OCI-LY1 (cell line): ENCODE measurements around the gene PDE11A.

ENCODE experiments used
- H2AFZ ChIP-seq: fragments of 200-600 bp; sonication (generic), shearing (Covaris generic); 2 replicates; pipeline ENCODE4 v1.6.0; 2014; ENCODE audit warnings: antibody characterized with exemption, mild to moderate bottlenecking, low read length
- H3F3A ChIP-seq: fragments of 200-600 bp; sonication (generic), shearing (Covaris generic); 2 replicates; pipeline ENCODE4 v1.6.0; 2014; ENCODE audit warnings: mild to moderate bottlenecking, antibody characterized with exemption, low read length, moderate library complexity; ENCODE audit not compliant: insufficient read depth
- H3K27ac ChIP-seq: fragments of 200-600 bp; sonication (generic); 2 replicates; pipeline ENCODE4 v1.5.1; 2014; ENCODE audit warnings: low read length, mixed run types, mild to moderate bottlenecking, low read depth; ENCODE audit not compliant: poor library complexity, severe bottlenecking
- H3K27me3 ChIP-seq: fragments of 200-600 bp; sonication (generic); 2 replicates; pipeline ENCODE4 v1.6.0; 2014; ENCODE audit warnings: antibody characterized with exemption, mild to moderate bottlenecking, low read length, moderate library complexity; ENCODE audit not compliant: insufficient read depth
- H3K36me3 ChIP-seq: fragments of 200-600 bp; sonication (generic); 2 replicates; pipeline ENCODE4 v1.6.1; 2014; ENCODE audit warnings: mild to moderate bottlenecking, antibody characterized with exemption, low read length, moderate library complexity, mixed read lengths; ENCODE audit not compliant: insufficient read depth
- H3K4me1 ChIP-seq: fragments of 200-600 bp; sonication (generic); 2 replicates; pipeline ENCODE4 v1.5.1; 2014; ENCODE audit warnings: mild to moderate bottlenecking, low read length, moderate library complexity; ENCODE audit not compliant: insufficient read depth, severe bottlenecking
- H3K4me2 ChIP-seq: fragments of 200-600 bp; sonication (generic), shearing (Covaris generic); 2 replicates; pipeline ENCODE4 v1.6.1; 2014; ENCODE audit warnings: low read length
- H3K4me3 ChIP-seq: fragments of 200-600 bp; sonication (generic); 2 replicates; pipeline ENCODE4 v1.5.1; 2014; ENCODE audit warnings: low read length, low read depth, mild to moderate bottlenecking, mixed read lengths; ENCODE audit not compliant: poor library complexity, severe bottlenecking
- H3K79me2 ChIP-seq: fragments of 200-600 bp; shearing (Covaris generic); 2 replicates; pipeline ENCODE4 v1.6.1; 2016; ENCODE audit warnings: mixed run types, low read length, mixed read lengths; ENCODE audit not compliant: insufficient read depth
- H3K9ac ChIP-seq: fragments of 200-600 bp; sonication (generic), shearing (Covaris generic); 2 replicates; pipeline ENCODE4 v1.6.1; 2014; ENCODE audit warnings: mild to moderate bottlenecking, low read length, mixed read lengths
- H3K9me2 ChIP-seq: fragments of 200-600 bp; sonication (generic), shearing (Covaris generic); 2 replicates; pipeline ENCODE4 v1.6.1; 2014; ENCODE audit warnings: low read depth, mild to moderate bottlenecking, low read length, mixed read lengths
- H3K9me3 ChIP-seq: fragments of 200-600 bp; shearing (Covaris generic); 2 replicates; pipeline ENCODE4 v1.6.1; 2014; ENCODE audit warnings: low read length, mixed read lengths
- H4K20me1 ChIP-seq: fragments of 200-600 bp; sonication (generic), shearing (Covaris generic); 2 replicates; pipeline ENCODE4 v1.6.0; 2016; ENCODE audit warnings: mild to moderate bottlenecking, low read length; ENCODE audit not compliant: insufficient read depth
- CTCF ChIP-seq: fragments of 200-600 bp; sonication (generic), shearing (Covaris generic); IDR thresholded peaks from 2 replicates; pipeline ENCODE4 v1.5.1; 2017; ENCODE audit warnings: mild to moderate bottlenecking, antibody characterized with exemption, low read length, moderate library complexity, mixed read lengths
- EZH2 ChIP-seq: fragments of 200-600 bp; sonication (generic), shearing (Covaris generic); IDR thresholded peaks from 2 replicates; pipeline ENCODE4 v1.8.0; 2017; ENCODE audit warnings: borderline replicate concordance, mixed run types, mild to moderate bottlenecking, antibody characterized with exemption, low read length, moderate library complexity, mixed read lengths

Gene PDE11A

DNA sequence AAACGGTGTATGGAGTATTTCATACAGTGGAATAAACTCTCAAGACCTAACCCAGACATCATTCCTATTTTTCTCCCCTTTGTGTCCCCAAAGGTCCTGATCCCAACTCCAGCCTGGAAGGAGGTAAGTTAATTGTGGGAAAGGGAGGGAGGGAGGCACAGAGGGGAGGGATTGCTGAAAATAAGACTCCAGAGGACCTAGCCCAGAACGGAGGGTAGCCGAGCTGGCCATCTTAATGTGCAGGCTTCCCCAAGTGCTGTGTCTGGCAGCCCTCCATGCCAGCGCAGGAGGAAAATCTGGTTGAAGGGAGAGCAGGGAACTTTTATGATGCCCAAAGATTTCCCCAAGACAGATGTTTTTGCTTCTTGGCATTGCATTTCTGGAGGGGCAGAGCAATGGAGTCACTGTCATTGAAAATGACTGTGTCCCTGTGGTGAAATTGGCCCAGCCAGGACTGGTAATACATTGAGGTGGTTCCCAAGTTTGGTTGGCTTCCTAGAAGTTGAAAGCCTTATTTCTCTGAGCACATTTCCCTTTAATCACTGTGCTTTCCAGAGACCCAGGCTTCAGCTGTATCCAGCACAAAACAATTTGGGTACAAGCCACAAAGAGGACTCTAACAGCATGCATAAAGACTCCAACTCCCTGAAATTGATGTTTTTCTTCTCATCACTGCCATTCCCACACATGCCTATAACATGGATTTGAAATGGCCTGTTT, 477.3 kb downstream of the PDE11A start:
- Histone ChIP-seq H3K27ac (no peak overlapping the region), H2AFZ (no peak overlapping the region), H3F3A (no peaks in the 10 kb centered on the region), H3K36me3 (no peaks in the 10 kb centered on the region), H4K20me1 (no peaks in the 10 kb centered on the region), H3K9me3 (no peaks in the 10 kb centered on the region), H3K4me2 (no peak overlapping the region), H3K27me3 (no peaks in the 10 kb centered on the region), H3K9me2 (no peaks in the 10 kb centered on the region), H3K4me1 (no peaks in the 10 kb centered on the region), H3K9ac (no peak overlapping the region), H3K79me2 (no peaks in the 10 kb centered on the region), H3K4me3 (no peak overlapping the region)
- no peak for TF ChIP-seq CTCF
- TF ChIP-seq EZH2: no peak

DNA sequence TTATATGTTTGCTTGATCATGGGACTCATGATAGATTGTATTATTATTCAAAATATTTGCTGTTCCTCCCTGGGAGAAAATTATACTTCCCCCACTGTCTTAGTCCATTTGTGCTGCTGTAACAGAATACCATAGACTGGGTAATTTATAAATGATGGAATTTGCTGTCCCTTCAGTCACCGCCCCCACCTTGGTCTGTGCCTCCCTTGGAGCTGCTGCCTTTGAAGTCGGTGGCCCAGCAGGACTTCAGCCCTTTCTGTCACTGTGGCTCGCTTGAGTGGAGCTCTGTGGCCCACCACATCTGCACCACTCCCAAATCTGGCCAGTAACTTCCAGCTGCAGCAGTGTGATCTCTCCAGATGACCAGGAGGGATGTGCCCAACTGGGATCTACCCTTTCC, 479.2 kb downstream of the PDE11A start:
- no peaks in the 10 kb centered on the region for H4K20me1 ChIP-seq
- TF ChIP-seq CTCF (no peak), EZH2 (no peak)

GRCh38 chr2:177592945-177593344, 479.6 kb downstream of the PDE11A start:
- Histone ChIP-seq H3K4me2 (no peak overlapping the region), H3K4me3 (no peak overlapping the region), H3K36me3 (no peaks in the 10 kb centered on the region), H3K9me3 (no peaks in the 10 kb centered on the region), H3F3A (no peaks in the 10 kb centered on the region), H3K4me1 (no peaks in the 10 kb centered on the region), H4K20me1 (no peaks in the 10 kb centered on the region), H2AFZ (no peak overlapping the region), H3K9me2 (no peaks in the 10 kb centered on the region), H3K27me3 (no peaks in the 10 kb centered on the region), H3K79me2 (no peaks in the 10 kb centered on the region), H3K27ac (no peak overlapping the region), H3K9ac (no peak overlapping the region)
- TF ChIP-seq CTCF (no peak), EZH2 (no peak)

More for the DNA sequence above, 479.2 kb downstream of the PDE11A start:
- H3K4me3 ChIP-seq: no peak overlapping the region
- no peak overlapping the region for H3K9ac ChIP-seq
- H3K27ac ChIP-seq: no peak overlapping the region
- no peaks in the 10 kb centered on the region for H3K9me2 ChIP-seq
- H3K36me3 ChIP-seq: no peaks in the 10 kb centered on the region
- no peak overlapping the region for H2AFZ ChIP-seq
- H3F3A ChIP-seq: no peaks in the 10 kb centered on the region
- H3K4me2 ChIP-seq: no peak overlapping the region
- no peaks in the 10 kb centered on the region for H3K4me1 ChIP-seq
- no peaks in the 10 kb centered on the region for H3K27me3 ChIP-seq
- H3K9me3 ChIP-seq: no peaks in the 10 kb centered on the region
- H3K79me2 ChIP-seq: no peaks in the 10 kb centered on the region
